ENCODE data around the gene IFNGR2.
"Not testable (repeated sequence)": the region's sequence is repeated elsewhere in the genome, so short reads cannot be mapped to it uniquely, and the experiment has no call there.

Gene IFNGR2

GRCh38 chr21:33443194-33443593 is 40.0 kb downstream of the IFNGR2 start:
- Histone ChIP-seq H3K27me3 (ENCODE audit: insufficient read depth, low read length, poor library complexity) (no peaks in the 10 kb centered on the region), H3K9me3 (ENCODE audit: insufficient read depth, low read length, severe bottlenecking) (no peaks in the 10 kb centered on the region), H4K20me1 (ENCODE audit: insufficient read depth, low read length) (no peaks in the 10 kb centered on the region), H2AFZ (ENCODE audit: low read depth, low read length) (no peak overlapping the region), H3K79me2 (ENCODE audit: insufficient read depth, low read length) (no peaks in the 10 kb centered on the region), H3K4me3 (ENCODE audit: low read depth in 1 of 2, low read length in 2 of 2) (no peak overlapping the region), H3K9ac (ENCODE audit: low read depth, low read length) (no peak overlapping the region), H3K27ac (ENCODE audit: low read length) (no peak overlapping the region), H3K4me2 (ENCODE audit: insufficient read depth, low read length) (no peak overlapping the region), H3K4me1 (ENCODE audit: insufficient read depth, low read length) (no peaks in the 10 kb centered on the region), H3K36me3 (ENCODE audit: insufficient read depth, low read length) (no peaks in the 10 kb centered on the region)
- ATAC-seq (ENCODE audit: insufficient read depth, low read depth) = no peak
- TF ChIP-seq CTCF (IDR thresholded peaks at IDR 0.05; ENCODE audit: borderline replicate concordance, extremely low read depth, low read length, poor library complexity, severe bottlenecking) = no peak
- DNase-seq = no peak

- TF ChIP-seq EZH2 (IDR thresholded peaks at IDR 0.05; ENCODE audit: borderline replicate concordance, low read depth, low read length, severe bottlenecking) (no peak), CTCF (IDR thresholded peaks at IDR 0.05; ENCODE audit: borderline replicate concordance, extremely low read depth, low read length, poor library complexity, severe bottlenecking) (no peak)
- Histone ChIP-seq H3K4me3 (ENCODE audit: low read depth in 1 of 2, low read length in 2 of 2) (no peak overlapping the region), H2AFZ (ENCODE audit: low read depth, low read length) (no peak overlapping the region), H3K79me2 (ENCODE audit: insufficient read depth, low read length) (no peaks in the 10 kb centered on the region), H3K9ac (ENCODE audit: low read depth, low read length) (no peak overlapping the region), H3K4me1 (ENCODE audit: insufficient read depth, low read length) (no peaks in the 10 kb centered on the region), H3K27ac (ENCODE audit: low read length) (no peak overlapping the region), H3K27me3 (ENCODE audit: insufficient read depth, low read length, poor library complexity) (no peaks in the 10 kb centered on the region), H4K20me1 (ENCODE audit: insufficient read depth, low read length) (no peaks in the 10 kb centered on the region), H3K9me3 (ENCODE audit: insufficient read depth, low read length, severe bottlenecking) (no peaks in the 10 kb centered on the region), H3K36me3 (ENCODE audit: insufficient read depth, low read length) (no peaks in the 10 kb centered on the region), H3K4me2 (ENCODE audit: insufficient read depth, low read length) (no peak overlapping the region)
- no peak for DNase-seq
- no peak for ATAC-seq (ENCODE audit: insufficient read depth, low read depth)
Observed at GRCh38 chr21:33444499-33444898, 41.3 kb downstream of the IFNGR2 start.

GRCh38 chr21:33446620-33447019 is 43.4 kb downstream of the IFNGR2 start:
- not testable (repeated sequence) for H3K36me3 ChIP-seq (ENCODE audit: insufficient read depth, low read length); DNase-seq; H3K4me3 ChIP-seq (ENCODE audit: low read depth in 1 of 2, low read length in 2 of 2); H3K27ac ChIP-seq (ENCODE audit: low read length); H3K4me2 ChIP-seq (ENCODE audit: insufficient read depth, low read length); H3K9ac ChIP-seq (ENCODE audit: low read depth, low read length); H2AFZ ChIP-seq (ENCODE audit: low read depth, low read length); H3K27me3 ChIP-seq (ENCODE audit: insufficient read depth, low read length, poor library complexity); H3K79me2 ChIP-seq (ENCODE audit: insufficient read depth, low read length); H3K4me1 ChIP-seq (ENCODE audit: insufficient read depth, low read length); H4K20me1 ChIP-seq (ENCODE audit: insufficient read depth, low read length); H3K9me3 ChIP-seq (ENCODE audit: insufficient read depth, low read length, severe bottlenecking); ATAC-seq (ENCODE audit: insufficient read depth, low read depth)

GRCh38 chr21:33449616-33450015 is 46.4 kb downstream of the IFNGR2 start:
- TF ChIP-seq CTCF (IDR thresholded peaks at IDR 0.05; ENCODE audit: borderline replicate concordance, extremely low read depth, low read length, poor library complexity, severe bottlenecking) (no peak), EZH2 (IDR thresholded peaks at IDR 0.05; ENCODE audit: borderline replicate concordance, low read depth, low read length, severe bottlenecking) (no peak)
- H3K4me1 ChIP-seq (ENCODE audit: insufficient read depth, low read length) = no peaks in the 10 kb centered on the region
- H2AFZ ChIP-seq (ENCODE audit: low read depth, low read length) = no peak overlapping the region
- ATAC-seq (ENCODE audit: insufficient read depth, low read depth) (no peak), DNase-seq (no peak)
- H3K9ac ChIP-seq (ENCODE audit: low read depth, low read length) = no peak overlapping the region
- H3K27me3 ChIP-seq (ENCODE audit: insufficient read depth, low read length, poor library complexity) = no peaks in the 10 kb centered on the region
- H3K9me3 ChIP-seq (ENCODE audit: insufficient read depth, low read length, severe bottlenecking) = no peaks in the 10 kb centered on the region
- no peaks in the 10 kb centered on the region for H3K79me2 ChIP-seq (ENCODE audit: insufficient read depth, low read length)
- no peaks in the 10 kb centered on the region for H4K20me1 ChIP-seq (ENCODE audit: insufficient read depth, low read length)
- H3K4me3 ChIP-seq (ENCODE audit: low read depth in 1 of 2, low read length in 2 of 2) = no peak overlapping the region
- no peaks in the 10 kb centered on the region for H3K36me3 ChIP-seq (ENCODE audit: insufficient read depth, low read length)
- no peak overlapping the region for H3K4me2 ChIP-seq (ENCODE audit: insufficient read depth, low read length)
- no peak overlapping the region for H3K27ac ChIP-seq (ENCODE audit: low read length)

All from DND-41 (cell line).